ENCODE results near the gene RAB44. TPM values are rescaled to one million over a fixed set of nuclear protein-coding genes. Genes with fewer than 3 reads are reported as not detected.

RAB44 gene
- total and polyA plus RNA-seq, 4 donors = 0.05 to 0.59 (median 0.06) TPM; not detected in 1

GRCh38 chr6:36685926-36686667, 11.5 kb upstream of the RAB44 start:
- DNase-seq (ENCODE audit: low read depth in 4 of 6, low spot score in 6 of 6) = no peak
- H3K36me3 ChIP-seq (ENCODE audit: control insufficient read depth, insufficient read depth, low read length) = peaks cover 9% of the 10 kb centered on the region
- H3K4me1 ChIP-seq (ENCODE audit: control insufficient read depth, insufficient read depth, low read length) = peaks cover 4% of the 10 kb centered on the region
- H3K9me3 ChIP-seq (ENCODE audit: control insufficient read depth, insufficient read depth, low read length) = no peaks in the 10 kb centered on the region
- no peak overlapping the region for H3K4me3 ChIP-seq (ENCODE audit: low read depth, low read length)
- peaks cover 10% of the 10 kb centered on the region for H3K27me3 ChIP-seq (ENCODE audit: control insufficient read depth, insufficient read depth, low read length)
- WGBS (ENCODE audit: insufficient coverage) = 79% methylated on average over 6 of the region's 11 CpGs
- no peak overlapping the region for H3K27ac ChIP-seq (ENCODE audit: low read depth, low read length)

GRCh38 chr6:36686668-36687513, 10.7 kb upstream of the RAB44 start:
- Histone ChIP-seq H3K4me1 (ENCODE audit: control insufficient read depth, insufficient read depth, low read length) (peaks cover 4% of the 10 kb centered on the region), H3K27me3 (ENCODE audit: control insufficient read depth, insufficient read depth, low read length) (peaks cover 10% of the 10 kb centered on the region), H3K36me3 (ENCODE audit: control insufficient read depth, insufficient read depth, low read length) (peaks cover 9% of the 10 kb centered on the region), H3K27ac (ENCODE audit: low read depth, low read length) (no peak overlapping the region), H3K9me3 (ENCODE audit: control insufficient read depth, insufficient read depth, low read length) (no peaks in the 10 kb centered on the region), H3K4me3 (ENCODE audit: low read depth, low read length) (no peak overlapping the region)
- DNase-seq (ENCODE audit: low read depth in 4 of 6, low spot score in 6 of 6) = no peak
- WGBS (ENCODE audit: insufficient coverage) = 83% methylated on average over 2 of the region's 10 CpGs

- Histone ChIP-seq H3K9me3 (ENCODE audit: control insufficient read depth, insufficient read depth, low read length) (no peaks in the 10 kb centered on the region), H3K4me3 (ENCODE audit: low read depth, low read length) (no peak overlapping the region), H3K27me3 (ENCODE audit: control insufficient read depth, insufficient read depth, low read length) (peaks cover 2% of the 10 kb centered on the region), H3K36me3 (ENCODE audit: control insufficient read depth, insufficient read depth, low read length) (peaks cover 9% of the 10 kb centered on the region), H3K4me1 (ENCODE audit: control insufficient read depth, insufficient read depth, low read length) (peaks cover 7% of the 10 kb centered on the region), H3K27ac (ENCODE audit: low read depth, low read length) (no peak overlapping the region)
- DNase-seq (ENCODE audit: low read depth in 4 of 6, low spot score in 6 of 6) = no peak
- 100% methylated on average over 1 of the region's 6 CpGs for WGBS (ENCODE audit: insufficient coverage)
Measured at GRCh38 chr6:36688063-36688738, 9.4 kb upstream of the RAB44 start.

- Histone ChIP-seq H3K36me3 (ENCODE audit: control insufficient read depth, insufficient read depth, low read length) (peaks cover 9% of the 10 kb centered on the region), H3K4me1 (ENCODE audit: control insufficient read depth, insufficient read depth, low read length) (peaks cover 7% of the 10 kb centered on the region), H3K9me3 (ENCODE audit: control insufficient read depth, insufficient read depth, low read length) (no peaks in the 10 kb centered on the region), H3K4me3 (ENCODE audit: low read depth, low read length) (no peak overlapping the region), H3K27me3 (ENCODE audit: control insufficient read depth, insufficient read depth, low read length) (no peaks in the 10 kb centered on the region), H3K27ac (ENCODE audit: low read depth, low read length) (no peak overlapping the region)
- DNase-seq (ENCODE audit: low read depth in 4 of 6, low spot score in 6 of 6) = no peak
- 78% methylated on average over 3 of the region's 5 CpGs for WGBS (ENCODE audit: insufficient coverage)
Measured at GRCh38 chr6:36688739-36689075, 8.9 kb upstream of the RAB44 start.

GRCh38 chr6:36691011-36691410, 6.6 kb upstream of the RAB44 start:
- H3K27me3 ChIP-seq (ENCODE audit: control insufficient read depth, insufficient read depth, low read length) = no peaks in the 10 kb centered on the region
- WGBS (ENCODE audit: insufficient coverage) = no CpG with 5 or more reads among the region's 4 CpGs
- H3K36me3 ChIP-seq (ENCODE audit: control insufficient read depth, insufficient read depth, low read length) = peaks cover 4% of the 10 kb centered on the region
- no peaks in the 10 kb centered on the region for H3K9me3 ChIP-seq (ENCODE audit: control insufficient read depth, insufficient read depth, low read length)
- H3K27ac ChIP-seq (ENCODE audit: low read depth, low read length) = no peak overlapping the region
- DNase-seq (ENCODE audit: low read depth in 4 of 6, low spot score in 6 of 6) = no peak
- H3K4me1 ChIP-seq (ENCODE audit: control insufficient read depth, insufficient read depth, low read length) = peaks cover 7% of the 10 kb centered on the region
- no peak overlapping the region for H3K4me3 ChIP-seq (ENCODE audit: low read depth, low read length)

- H3K4me3 ChIP-seq (ENCODE audit: low read depth, low read length) = no peak overlapping the region
- H3K27ac ChIP-seq (ENCODE audit: low read depth, low read length) = no peak overlapping the region
- WGBS (ENCODE audit: insufficient coverage) = 100% methylated on average over 1 of the region's 2 CpGs
- no peak for DNase-seq (ENCODE audit: low read depth in 4 of 6, low spot score in 6 of 6)
- no peaks in the 10 kb centered on the region for H3K9me3 ChIP-seq (ENCODE audit: control insufficient read depth, insufficient read depth, low read length)
- no peaks in the 10 kb centered on the region for H3K27me3 ChIP-seq (ENCODE audit: control insufficient read depth, insufficient read depth, low read length)
- H3K36me3 ChIP-seq (ENCODE audit: control insufficient read depth, insufficient read depth, low read length) = peaks cover under 1% of the 10 kb centered on the region
- H3K4me1 ChIP-seq (ENCODE audit: control insufficient read depth, insufficient read depth, low read length) = peaks cover 7% of the 10 kb centered on the region
Measured at GRCh38 chr6:36691612-36692011, 6.0 kb upstream of the RAB44 start.

GRCh38 chr6:36692220-36692619, 5.4 kb upstream of the RAB44 start:
- Histone ChIP-seq H3K27me3 (ENCODE audit: control insufficient read depth, insufficient read depth, low read length) (no peaks in the 10 kb centered on the region), H3K27ac (ENCODE audit: low read depth, low read length) (no peak overlapping the region), H3K4me1 (ENCODE audit: control insufficient read depth, insufficient read depth, low read length) (peaks cover 7% of the 10 kb centered on the region), H3K4me3 (ENCODE audit: low read depth, low read length) (no peak overlapping the region), H3K9me3 (ENCODE audit: control insufficient read depth, insufficient read depth, low read length) (no peaks in the 10 kb centered on the region), H3K36me3 (ENCODE audit: control insufficient read depth, insufficient read depth, low read length) (no peaks in the 10 kb centered on the region)
- DNase-seq (ENCODE audit: low read depth in 4 of 6, low spot score in 6 of 6) = no peak
- no CpG with 5 or more reads among the region's 3 CpGs for WGBS (ENCODE audit: insufficient coverage)

- peaks cover 7% of the 10 kb centered on the region for H3K4me1 ChIP-seq (ENCODE audit: control insufficient read depth, insufficient read depth, low read length)
- no peak overlapping the region for H3K27ac ChIP-seq (ENCODE audit: low read depth, low read length)
- peak in 1 of 6 donors; percentile 30 for DNase-seq (ENCODE audit: low read depth in 4 of 6, low spot score in 6 of 6)
- H3K36me3 ChIP-seq (ENCODE audit: control insufficient read depth, insufficient read depth, low read length) = no peaks in the 10 kb centered on the region
- no peaks in the 10 kb centered on the region for H3K27me3 ChIP-seq (ENCODE audit: control insufficient read depth, insufficient read depth, low read length)
- 75% methylated on average over 23 of the region's 27 CpGs for WGBS (ENCODE audit: insufficient coverage)
- no peak overlapping the region for H3K4me3 ChIP-seq (ENCODE audit: low read depth, low read length)
- H3K9me3 ChIP-seq (ENCODE audit: control insufficient read depth, insufficient read depth, low read length) = no peaks in the 10 kb centered on the region
Measured at GRCh38 chr6:36692861-36693702, 4.5 kb upstream of the RAB44 start.

GRCh38 chr6:36694616-36695015, 3.0 kb upstream of the RAB44 start:
- Histone ChIP-seq H3K9me3 (ENCODE audit: control insufficient read depth, insufficient read depth, low read length) (no peaks in the 10 kb centered on the region), H3K36me3 (ENCODE audit: control insufficient read depth, insufficient read depth, low read length) (no peaks in the 10 kb centered on the region), H3K4me3 (ENCODE audit: low read depth, low read length) (no peak overlapping the region), H3K4me1 (ENCODE audit: control insufficient read depth, insufficient read depth, low read length) (peaks cover 7% of the 10 kb centered on the region), H3K27ac (ENCODE audit: low read depth, low read length) (no peak overlapping the region), H3K27me3 (ENCODE audit: control insufficient read depth, insufficient read depth, low read length) (no peaks in the 10 kb centered on the region)
- 93% methylated on average over 4 of the region's 6 CpGs for WGBS (ENCODE audit: insufficient coverage)
- no peak for DNase-seq (ENCODE audit: low read depth in 4 of 6, low spot score in 6 of 6)

Measured in spinal cord (tissue), 10 donors.